ENCODE measurements around the gene MDGA2.
"Not testable (repeated sequence)": the region's sequence is repeated elsewhere in the genome, so short reads cannot be mapped to it uniquely, and the experiment has no call there.

The MDGA2 gene

DNA sequence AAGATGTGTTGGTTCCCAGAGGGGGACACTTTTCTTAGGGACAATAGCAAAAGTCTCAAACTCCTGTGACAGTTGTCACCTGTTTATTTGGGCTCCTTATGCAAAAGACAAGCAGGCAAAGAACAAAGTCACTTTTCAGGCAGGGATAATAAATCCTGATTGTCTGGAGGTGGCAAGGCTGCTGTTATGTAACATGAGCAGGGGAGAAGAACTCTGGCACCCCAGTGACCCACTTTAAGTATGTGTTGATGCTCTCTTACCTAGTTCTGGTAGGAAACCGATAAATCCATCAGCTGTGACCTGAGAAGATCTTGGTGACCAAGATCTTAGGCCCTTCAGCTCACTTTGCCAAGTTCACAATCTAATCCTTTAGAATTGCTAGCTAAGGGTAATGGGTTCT, 17.4 kb downstream of the MDGA2 start:
- H3K4me3 ChIP-seq (replicated peaks; ENCODE audit: low read depth, low read length): no peak overlapping the region
- H3K36me3 ChIP-seq (ENCODE audit: control insufficient read depth, insufficient read depth, low read length): no peaks in the 10 kb centered on the region
- no peaks in the 10 kb centered on the region for H3K27me3 ChIP-seq (replicated peaks; ENCODE audit: control insufficient read depth, insufficient read depth, low read length)
- no peak for DNase-seq (ENCODE audit: extremely low read depth, insufficient read length)
- TF ChIP-seq, protein P1, sequence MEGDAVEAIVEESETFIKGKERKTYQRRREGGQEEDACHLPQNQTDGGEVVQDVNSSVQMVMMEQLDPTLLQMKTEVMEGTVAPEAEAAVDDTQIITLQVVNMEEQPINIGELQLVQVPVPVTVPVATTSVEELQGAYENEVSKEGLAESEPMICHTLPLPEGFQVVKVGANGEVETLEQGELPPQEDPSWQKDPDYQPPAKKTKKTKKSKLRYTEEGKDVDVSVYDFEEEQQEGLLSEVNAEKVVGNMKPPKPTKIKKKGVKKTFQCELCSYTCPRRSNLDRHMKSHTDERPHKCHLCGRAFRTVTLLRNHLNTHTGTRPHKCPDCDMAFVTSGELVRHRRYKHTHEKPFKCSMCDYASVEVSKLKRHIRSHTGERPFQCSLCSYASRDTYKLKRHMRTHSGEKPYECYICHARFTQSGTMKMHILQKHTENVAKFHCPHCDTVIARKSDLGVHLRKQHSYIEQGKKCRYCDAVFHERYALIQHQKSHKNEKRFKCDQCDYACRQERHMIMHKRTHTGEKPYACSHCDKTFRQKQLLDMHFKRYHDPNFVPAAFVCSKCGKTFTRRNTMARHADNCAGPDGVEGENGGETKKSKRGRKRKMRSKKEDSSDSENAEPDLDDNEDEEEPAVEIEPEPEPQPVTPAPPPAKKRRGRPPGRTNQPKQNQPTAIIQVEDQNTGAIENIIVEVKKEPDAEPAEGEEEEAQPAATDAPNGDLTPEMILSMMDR (IDR thresholded peaks at IDR 0.05; ENCODE audit: insufficient read depth, low read length, poor library complexity, severe bottlenecking): no peak

DNA sequence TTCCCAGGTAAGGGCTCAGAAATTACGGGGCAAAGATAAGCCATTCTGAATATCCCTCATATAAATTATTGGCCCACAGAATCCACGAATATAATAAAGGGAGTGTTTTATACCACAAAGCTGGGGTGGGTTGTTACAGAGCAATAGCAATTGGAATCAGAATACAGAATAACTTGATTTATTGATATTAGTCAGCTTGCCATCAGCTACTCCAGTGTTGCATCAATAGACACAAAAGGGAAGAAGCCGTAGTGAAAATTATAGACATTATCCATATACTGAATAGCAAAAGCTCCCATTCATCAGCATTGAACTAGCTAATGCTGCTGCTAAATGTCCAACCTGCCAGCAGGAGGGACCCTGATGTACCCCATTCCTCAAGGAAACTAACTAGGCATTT, 18.3 kb downstream of the MDGA2 start:
- no peak for DNase-seq (ENCODE audit: extremely low read depth, insufficient read length)

DNA sequence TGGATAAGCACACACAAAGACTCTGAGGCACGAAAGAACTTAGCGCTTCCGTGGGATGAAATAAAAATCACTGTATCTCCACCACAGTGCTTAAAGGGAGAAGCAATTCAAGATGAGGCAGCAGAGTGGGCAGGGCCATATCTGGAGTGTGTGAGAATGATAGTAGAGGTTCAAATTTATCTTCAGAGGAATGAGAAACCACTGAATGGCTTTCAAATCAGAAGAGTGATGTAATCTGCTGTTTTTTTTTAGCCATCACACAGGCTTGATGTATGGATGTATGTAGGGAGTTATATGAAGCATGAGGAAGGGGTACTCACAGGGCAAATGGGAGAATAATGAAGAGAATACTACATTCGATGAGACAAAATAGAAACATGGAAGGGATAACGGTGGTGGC, 24.1 kb downstream of the MDGA2 start:
- TF ChIP-seq, protein P1 (IDR thresholded peaks at IDR 0.05; ENCODE audit: insufficient read depth, low read length, poor library complexity, severe bottlenecking): no peak
- DNase-seq (ENCODE audit: extremely low read depth, insufficient read length): no peak
- no peaks in the 10 kb centered on the region for H3K36me3 ChIP-seq (ENCODE audit: control insufficient read depth, insufficient read depth, low read length)
- no peaks in the 10 kb centered on the region for H3K27me3 ChIP-seq (replicated peaks; ENCODE audit: control insufficient read depth, insufficient read depth, low read length)
- H3K4me3 ChIP-seq (replicated peaks; ENCODE audit: low read depth, low read length): no peak overlapping the region

More for the DNA sequence above, 18.3 kb downstream of the MDGA2 start:
- H3K27me3 ChIP-seq (replicated peaks; ENCODE audit: control insufficient read depth, insufficient read depth, low read length): no peaks in the 10 kb centered on the region
- TF ChIP-seq, protein P1 (IDR thresholded peaks at IDR 0.05; ENCODE audit: insufficient read depth, low read length, poor library complexity, severe bottlenecking): no peak
- H3K4me3 ChIP-seq (replicated peaks; ENCODE audit: low read depth, low read length): no peak overlapping the region
- no peaks in the 10 kb centered on the region for H3K36me3 ChIP-seq (ENCODE audit: control insufficient read depth, insufficient read depth, low read length)

DNA sequence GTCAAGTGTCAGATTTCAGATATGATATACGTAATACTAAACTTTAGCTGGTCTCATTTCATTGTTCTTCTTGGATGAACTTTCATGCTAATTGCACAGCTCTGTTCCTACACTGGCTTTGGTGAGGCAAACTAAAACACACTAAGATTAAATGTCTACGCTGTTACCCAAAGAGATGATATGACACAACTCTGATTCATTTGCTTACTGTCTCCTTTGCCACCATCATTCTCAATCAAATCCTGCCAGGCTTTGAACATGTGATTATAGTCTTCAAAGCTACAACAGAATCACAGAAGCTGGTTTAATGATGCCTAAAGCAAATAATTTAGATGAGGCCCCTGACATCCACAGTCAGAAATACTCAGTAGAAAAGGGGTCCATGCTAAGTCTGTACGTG, 37.7 kb downstream of the MDGA2 start:
- TF ChIP-seq, protein P1 (IDR thresholded peaks at IDR 0.05; ENCODE audit: insufficient read depth, low read length, poor library complexity, severe bottlenecking): no peak
- Histone ChIP-seq H3K27me3 (replicated peaks; ENCODE audit: control insufficient read depth, insufficient read depth, low read length) (no peaks in the 10 kb centered on the region), H3K36me3 (ENCODE audit: control insufficient read depth, insufficient read depth, low read length) (no peaks in the 10 kb centered on the region), H3K4me3 (replicated peaks; ENCODE audit: low read depth, low read length) (no peak overlapping the region)
- DNase-seq (ENCODE audit: extremely low read depth, insufficient read length): no peak

DNA sequence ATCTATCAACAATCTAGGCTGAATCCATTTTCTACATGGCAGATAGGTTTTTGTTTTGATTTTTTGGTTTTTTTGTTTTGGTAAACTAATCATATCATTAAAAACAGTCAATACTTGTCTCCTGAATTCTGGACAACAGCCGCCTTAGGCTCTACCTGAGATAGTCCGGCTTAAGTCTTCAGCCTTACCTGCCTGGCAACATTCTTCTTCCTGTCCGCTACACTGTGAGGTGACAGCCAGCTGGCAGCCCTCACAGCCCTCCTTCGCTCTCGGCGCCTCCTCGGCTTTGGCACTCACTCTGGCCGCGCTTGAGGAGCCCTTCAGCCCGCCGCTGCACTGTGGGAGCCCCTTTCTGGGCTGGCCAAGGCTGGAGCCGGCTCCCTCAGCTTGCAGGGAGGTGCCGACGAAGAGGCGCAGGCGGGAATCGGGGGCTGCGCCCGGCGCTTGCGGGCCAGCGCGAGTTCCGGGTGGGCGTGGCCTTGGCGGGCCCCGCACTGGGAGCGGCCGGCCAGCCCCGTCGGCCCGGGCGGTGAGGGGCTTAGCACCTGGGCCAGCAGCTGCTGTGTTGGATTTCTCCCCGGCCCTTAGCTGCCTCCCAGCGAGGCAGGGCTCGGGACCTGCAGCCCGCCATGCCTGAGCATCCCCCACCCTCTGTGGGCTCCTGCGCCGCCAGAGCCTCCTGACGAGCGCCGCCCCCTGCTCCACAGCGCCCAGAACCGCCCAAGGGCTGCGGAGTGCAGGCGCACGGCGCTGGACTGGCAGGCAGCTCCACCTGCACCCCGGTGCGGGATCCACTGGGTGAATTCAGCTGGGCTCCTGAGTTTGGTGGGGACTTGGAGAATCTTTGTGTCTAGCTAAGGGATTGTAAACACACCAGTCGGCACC, 49.0 kb downstream of the MDGA2 start:
- TF ChIP-seq, protein P1 (IDR thresholded peaks at IDR 0.05; ENCODE audit: insufficient read depth, low read length, poor library complexity, severe bottlenecking): no peak
- H3K27me3 ChIP-seq (replicated peaks; ENCODE audit: control insufficient read depth, insufficient read depth, low read length): no peaks in the 10 kb centered on the region
- DNase-seq (ENCODE audit: extremely low read depth, insufficient read length): no peak
- H3K36me3 ChIP-seq (ENCODE audit: control insufficient read depth, insufficient read depth, low read length): no peaks in the 10 kb centered on the region
- H3K4me3 ChIP-seq (replicated peaks; ENCODE audit: low read depth, low read length): no peak overlapping the region

DNA sequence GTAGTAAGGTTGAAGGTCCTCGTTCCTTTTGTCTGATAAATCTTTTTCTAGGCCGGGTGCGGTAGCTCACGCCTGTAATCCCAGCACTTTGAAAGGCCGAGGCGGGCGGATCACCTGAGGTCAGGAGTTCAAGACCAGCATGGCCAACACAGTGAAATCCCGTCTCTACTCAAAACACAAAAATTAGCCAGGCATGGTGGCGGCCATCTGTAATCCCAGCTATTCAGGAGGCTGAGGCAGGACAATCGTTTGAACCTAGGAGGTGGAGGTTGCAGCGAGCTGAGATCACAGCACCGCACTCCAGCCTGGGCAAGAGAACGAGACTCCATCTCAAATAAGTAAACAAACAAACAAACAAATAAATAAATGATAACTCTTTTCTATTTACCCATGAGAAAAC, 51.3 kb downstream of the MDGA2 start:
- not testable (repeated sequence) for DNase-seq (ENCODE audit: extremely low read depth, insufficient read length); H3K36me3 ChIP-seq (ENCODE audit: control insufficient read depth, insufficient read depth, low read length); H3K27me3 ChIP-seq (replicated peaks; ENCODE audit: control insufficient read depth, insufficient read depth, low read length); H3K4me3 ChIP-seq (replicated peaks; ENCODE audit: low read depth, low read length)

All from GM06990 (cell line).